ENCODE results near the gene MICAL3.
A peak's percentile ranks its signal among the peaks of the same experiment; 100 is the strongest.

The MICAL3 gene

GRCh38 chr22:17835256-17835655, 189.1 kb downstream of the MICAL3 start:
- no peak for DNase-seq (ENCODE audit: low spot score)
- TF ChIP-seq CTCF (IDR thresholded peaks at IDR 0.05; ENCODE audit: extremely low read depth, insufficient read depth, missing control alignments): no peak
- in situ Hi-C loops (cut with MboI; ENCODE audit: low pct_unique_long_range_greater_than_20kb, low sequenced_read_pairs, unreplicated experiment): loop anchor here (10.0 kb wide), 1 partner anchor 240 kb away; the partner anchor contains the start of gene PEX26

GRCh38 chr22:17833489-17833888, 190.9 kb downstream of the MICAL3 start:
- TF ChIP-seq CTCF (IDR thresholded peaks at IDR 0.05; ENCODE audit: extremely low read depth, insufficient read depth, missing control alignments): no peak
- in situ Hi-C loops (cut with MboI; ENCODE audit: low pct_unique_long_range_greater_than_20kb, low sequenced_read_pairs, unreplicated experiment): loop anchor here (10.0 kb wide), 1 partner anchor 241 kb away; the partner anchor contains the start of gene PEX26
- no peak for DNase-seq (ENCODE audit: low spot score)

- no peak for DNase-seq (ENCODE audit: low spot score)
- in situ Hi-C loops (cut with MboI; ENCODE audit: low pct_unique_long_range_greater_than_20kb, low sequenced_read_pairs, unreplicated experiment): loop anchor here (10.0 kb wide), 1 partner anchor 242 kb away; the partner anchor contains the start of gene PEX26
- TF ChIP-seq CTCF (IDR thresholded peaks at IDR 0.05; ENCODE audit: extremely low read depth, insufficient read depth, missing control alignments): no peak
Observed at GRCh38 chr22:17832665-17833064, 191.7 kb downstream of the MICAL3 start.

- no peak for DNase-seq (ENCODE audit: low spot score)
- in situ Hi-C loops (cut with MboI; ENCODE audit: low pct_unique_long_range_greater_than_20kb, low sequenced_read_pairs, unreplicated experiment): loop anchor here (10.0 kb wide), 1 partner anchor 243 kb away; the partner anchor contains the start of gene PEX26
- TF ChIP-seq CTCF (IDR thresholded peaks at IDR 0.05; ENCODE audit: extremely low read depth, insufficient read depth, missing control alignments): no peak
Observed at GRCh38 chr22:17831501-17832251, 192.7 kb downstream of the MICAL3 start.

GRCh38 chr22:17830043-17830961, 194.1 kb downstream of the MICAL3 start:
- DNase-seq (ENCODE audit: low spot score): peak; percentile 89
- in situ Hi-C loops (cut with MboI; ENCODE audit: low pct_unique_long_range_greater_than_20kb, low sequenced_read_pairs, unreplicated experiment): loop anchor here (10.0 kb wide), 1 partner anchor 244 kb away; the partner anchor contains the start of gene PEX26

More at GRCh38 chr22:17830043-17830961, 194.1 kb downstream of the MICAL3 start:
- TF ChIP-seq CTCF (IDR thresholded peaks at IDR 0.05; ENCODE audit: extremely low read depth, insufficient read depth, missing control alignments): peak; percentile 98

Measured in GM13977 (cell line).